Head of caudate nucleus (tissue), 42 donors: Measurements from ENCODE around the gene CA5B.
"Not testable (repeated sequence)": the region's sequence is repeated elsewhere in the genome, so short reads cannot be mapped to it uniquely, and the experiment has no call there.

ENCODE experiments used
- DNase-seq, 42 donors: peaks; one replicate each; pipeline versions ENCODE4 v3.0.0 to v3.0.0-alpha.2; 2020 to 2021; ENCODE audit warnings: mixed read lengths in 7 of 42
- intact Hi-C: fragments of 100-400 bp; cut with DNase I; formaldehyde crosslinking; loops from one replicate; pipeline ENCODE4 v1.15.0; 2022

Gene CA5B

DNA sequence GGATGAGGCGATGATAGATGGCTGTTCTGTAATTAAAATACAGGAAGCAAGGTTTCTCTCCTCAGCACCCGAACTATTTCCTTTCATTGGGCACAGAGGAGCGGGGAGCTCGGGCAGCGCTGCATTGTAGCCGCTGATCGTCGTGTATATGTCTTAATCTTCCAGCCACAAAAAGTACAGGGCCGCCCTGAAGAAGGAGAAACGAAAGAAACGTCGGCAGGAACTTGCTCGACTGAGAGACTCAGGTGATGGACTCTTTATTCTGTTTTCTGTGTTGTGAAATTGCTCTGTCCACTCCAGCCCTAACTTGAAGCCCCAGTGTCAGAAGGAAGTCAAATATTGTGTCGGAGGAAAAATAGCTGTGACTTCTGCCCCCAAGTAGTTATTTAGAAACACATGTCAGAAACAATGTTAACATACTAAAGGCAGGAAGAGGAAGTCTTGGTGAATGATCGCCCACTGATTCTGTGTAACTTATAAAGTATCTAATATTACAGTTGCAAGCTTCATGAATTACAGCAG is 52.8 kb downstream of the CA5B start:
- DNase-seq = peak in 2 of 42 donors; percentile 4 to 10
- intact Hi-C loops = loop anchor here (10.0 kb wide), 1 partner anchor 64 kb away; the partner anchor contains the start of gene AP1S2

DNA sequence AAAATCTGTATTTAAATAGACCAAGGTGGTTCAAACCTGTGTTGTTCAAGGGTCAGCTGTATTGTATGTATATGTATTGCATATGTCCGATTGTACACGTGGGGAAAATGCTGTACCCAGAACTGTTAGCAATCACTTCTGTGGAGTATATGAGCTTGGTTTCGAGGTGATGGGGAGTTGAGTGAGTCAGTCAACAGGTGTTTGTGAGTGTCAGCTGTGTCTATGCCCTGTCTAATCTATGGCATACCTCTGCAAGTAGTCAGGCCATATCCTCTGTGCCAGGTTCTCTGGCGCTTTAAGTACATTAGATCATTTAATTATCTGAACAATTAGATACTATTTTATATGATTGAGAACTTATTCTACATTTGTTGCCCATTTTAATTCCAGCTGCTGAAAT is 59.6 kb downstream of the CA5B start:
- intact Hi-C loops = loop anchor here (10.0 kb wide), 1 partner anchor 57 kb away; the partner anchor contains the start of gene AP1S2
- DNase-seq = no peak

DNA sequence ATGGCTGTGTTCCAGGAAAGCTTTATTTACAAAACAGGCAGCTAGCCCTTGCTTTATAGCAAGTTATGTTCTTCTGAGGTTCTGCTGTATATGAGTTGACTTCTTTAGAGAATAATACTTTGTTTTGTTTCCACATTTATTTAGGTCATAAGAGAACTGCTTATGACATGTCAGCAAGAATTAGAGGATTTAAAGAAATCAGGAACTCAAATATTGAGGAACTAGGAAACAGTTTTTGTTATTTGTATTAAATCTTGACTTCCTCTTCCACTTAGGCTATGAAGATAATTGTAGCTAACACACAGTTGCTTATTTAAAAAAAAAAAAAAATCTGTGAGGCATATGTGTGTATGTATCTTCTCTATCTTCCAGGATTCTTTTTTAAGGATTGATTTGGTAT is 66.5 kb downstream of the CA5B start:
- no peak for DNase-seq
- intact Hi-C loops = no loop called here

DNA sequence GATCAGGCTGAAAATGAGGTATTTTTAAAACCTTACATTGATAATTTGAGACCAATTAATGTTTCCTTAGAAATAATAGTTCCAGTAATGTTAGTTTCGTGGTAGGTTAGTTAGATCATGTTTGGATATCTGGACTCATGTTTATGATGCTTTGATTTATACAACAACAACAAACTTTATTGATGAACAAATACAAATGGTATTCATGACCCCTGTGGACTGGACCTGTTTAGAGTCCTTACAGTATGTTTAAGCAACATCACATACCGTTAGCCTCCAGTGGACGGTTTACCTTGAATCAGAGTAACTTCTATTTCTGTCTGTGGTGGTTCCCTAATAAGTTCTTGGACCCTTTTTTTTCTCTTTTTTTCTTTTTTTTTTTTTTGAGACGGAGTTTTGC is 70.2 kb downstream of the CA5B start:
- no peak for DNase-seq

DNA sequence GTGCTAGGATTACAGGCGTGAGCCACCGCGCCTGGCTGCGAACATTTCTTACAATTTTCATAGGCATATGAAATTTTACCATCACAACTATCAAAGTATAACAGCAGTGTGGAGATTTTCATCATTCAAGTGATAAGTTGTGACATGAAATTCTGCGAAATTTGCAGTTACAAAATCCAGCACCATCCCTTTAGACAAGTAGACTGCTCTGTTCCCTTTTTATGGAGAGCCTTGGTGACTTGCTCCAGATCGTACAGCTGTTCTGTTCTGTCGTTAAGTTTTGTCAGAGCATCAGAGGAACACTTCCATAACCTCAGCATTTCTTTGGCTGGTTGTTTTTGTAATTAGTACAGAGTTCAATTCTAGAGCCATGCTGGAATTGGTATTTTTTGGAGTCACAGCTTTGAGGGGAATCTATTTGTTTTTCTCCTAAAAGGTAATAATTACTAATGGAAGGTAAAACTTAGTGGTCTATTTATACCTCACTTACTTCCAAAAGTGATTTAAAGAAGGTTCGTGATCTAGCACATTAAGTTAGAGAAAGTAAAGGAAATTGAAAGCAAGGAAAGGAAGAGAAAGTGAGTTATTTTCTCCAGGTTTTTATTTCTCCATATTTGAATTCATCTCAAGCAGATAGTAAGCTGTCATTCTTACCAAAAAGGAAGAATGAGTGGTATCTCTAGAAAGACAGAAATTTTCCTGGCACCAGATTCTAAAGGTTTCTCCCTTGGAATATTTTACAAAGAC is 74.3 kb downstream of the CA5B start:
- intact Hi-C loops = no loop called here

More for the DNA sequence above, 70.2 kb downstream of the CA5B start:
- intact Hi-C loops = no loop called here

DNA sequence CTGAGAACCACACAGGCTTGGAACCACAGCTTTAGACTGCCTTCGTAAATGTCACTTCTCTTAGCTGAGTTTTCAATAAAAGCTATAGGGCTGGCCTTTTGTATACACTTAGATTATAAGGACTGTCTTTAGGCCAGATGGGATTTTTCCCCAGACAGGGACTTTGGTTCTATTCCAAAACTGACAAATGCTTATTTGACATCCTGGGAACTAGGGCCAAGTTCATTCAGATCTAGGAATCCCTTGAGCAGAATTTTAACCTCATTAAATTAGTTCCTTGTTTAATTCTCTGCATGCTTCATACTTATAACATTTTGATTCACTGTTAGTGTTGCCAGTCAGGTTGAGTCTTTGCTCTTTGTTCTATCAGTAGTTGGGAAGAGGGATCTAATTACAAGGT is 75.3 kb downstream of the CA5B start:
- intact Hi-C loops = no loop called here
- no peak for DNase-seq

More for the DNA sequence above, 74.3 kb downstream of the CA5B start:
- DNase-seq = no peak

DNA sequence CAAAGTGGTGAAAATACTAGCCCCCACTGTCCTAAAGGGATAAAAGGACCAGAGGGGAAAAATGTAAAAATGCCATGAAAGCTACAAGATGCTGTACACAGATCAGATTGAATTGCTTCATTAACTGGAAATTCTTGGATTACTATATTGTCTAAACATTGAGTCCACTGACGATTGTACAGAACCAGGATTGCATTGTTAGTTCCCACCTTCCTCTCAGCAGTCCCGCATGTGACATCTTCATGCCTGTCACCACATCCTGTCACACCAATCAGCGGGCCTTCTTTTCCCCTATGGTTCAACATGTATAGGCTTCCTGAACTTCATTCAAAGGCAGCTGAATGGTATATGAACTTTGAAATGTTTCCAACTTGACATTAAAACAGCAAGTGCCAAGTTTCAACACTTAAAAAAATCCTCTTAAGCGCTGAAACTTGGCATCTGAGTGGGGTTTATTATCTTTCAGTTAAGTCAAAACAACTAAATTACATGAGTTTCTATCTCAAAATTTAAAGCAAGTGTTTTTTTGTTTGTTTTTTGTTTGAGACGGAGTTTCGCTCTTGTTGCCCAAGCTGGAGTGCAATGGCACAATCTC is 76.8 kb downstream of the CA5B start:
- DNase-seq = no peak
- intact Hi-C loops = no loop called here

DNA sequence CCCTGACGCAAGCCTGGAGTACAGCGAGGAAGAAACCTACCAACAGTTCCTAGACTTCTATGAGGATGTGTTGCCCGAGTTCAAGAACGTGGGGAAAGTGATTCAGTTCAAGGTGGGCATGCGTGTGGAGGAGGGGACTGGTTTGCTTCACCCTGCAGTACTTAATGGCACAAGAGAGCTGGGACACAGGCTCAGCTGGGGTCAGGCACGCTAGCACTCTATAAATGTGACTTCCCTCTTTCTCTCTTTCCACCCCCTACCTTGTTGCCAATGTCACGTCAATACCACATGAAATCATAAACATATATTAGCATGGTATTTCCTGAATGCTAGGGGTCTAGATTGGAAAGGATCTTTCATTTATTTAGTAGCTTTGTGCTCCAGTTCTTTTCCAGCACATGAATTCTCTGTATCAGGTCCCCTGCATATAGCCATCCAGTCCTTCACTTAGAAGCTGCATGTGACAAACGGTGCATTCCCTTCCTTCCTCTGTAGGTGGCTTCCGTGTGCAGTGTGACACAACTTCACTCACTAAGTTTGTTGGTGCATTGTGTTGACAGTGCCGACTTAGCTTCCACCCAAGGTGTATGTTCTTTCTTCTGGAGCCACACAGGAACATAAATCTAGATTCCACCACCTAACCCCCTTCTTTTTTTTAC is 77.8 kb downstream of the CA5B start:
- intact Hi-C loops = no loop called here
- peak in 18 of 42 donors; percentile 2 to 46 (median 22) for DNase-seq

DNA sequence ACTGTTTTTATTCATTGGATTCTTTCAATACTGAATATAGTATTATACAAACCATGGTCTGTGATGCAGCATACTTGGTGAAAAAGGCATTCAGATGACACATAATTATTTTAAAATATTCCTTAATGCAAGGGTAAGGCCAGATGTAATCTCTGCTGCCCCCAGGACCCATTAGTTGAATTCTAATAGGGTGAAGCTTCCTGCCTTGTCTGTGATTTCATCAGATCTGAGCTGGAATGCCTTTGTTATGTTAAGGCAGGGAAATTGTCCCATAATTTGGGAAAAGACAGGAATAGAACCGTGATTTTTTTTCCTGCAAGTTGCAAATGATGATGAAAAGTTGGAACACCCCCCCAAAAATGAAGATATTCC is 78.4 kb downstream of the CA5B start:
- intact Hi-C loops = no loop called here

DNA sequence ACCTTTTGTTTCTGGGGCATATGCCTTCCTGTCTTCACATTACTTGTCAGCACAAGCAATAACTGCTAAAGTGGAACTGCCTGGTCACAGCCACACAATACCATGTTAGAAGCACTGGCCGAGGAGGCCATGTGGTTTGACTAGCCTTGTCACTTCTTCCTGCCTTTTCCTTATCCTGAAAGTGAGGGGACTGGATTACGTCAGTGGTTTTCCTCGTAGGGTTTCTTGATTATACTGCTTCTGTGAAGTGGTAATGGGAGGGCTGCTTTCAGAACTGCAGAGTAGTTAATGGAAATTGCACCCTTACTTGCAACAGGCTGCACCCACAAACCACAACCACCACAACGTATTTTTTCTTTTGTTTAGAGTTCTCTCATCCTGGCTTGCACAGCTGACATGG is 78.8 kb downstream of the CA5B start:
- no peak for DNase-seq
- intact Hi-C loops = no loop called here

More for the DNA sequence above, 78.4 kb downstream of the CA5B start:
- DNase-seq = no peak

DNA sequence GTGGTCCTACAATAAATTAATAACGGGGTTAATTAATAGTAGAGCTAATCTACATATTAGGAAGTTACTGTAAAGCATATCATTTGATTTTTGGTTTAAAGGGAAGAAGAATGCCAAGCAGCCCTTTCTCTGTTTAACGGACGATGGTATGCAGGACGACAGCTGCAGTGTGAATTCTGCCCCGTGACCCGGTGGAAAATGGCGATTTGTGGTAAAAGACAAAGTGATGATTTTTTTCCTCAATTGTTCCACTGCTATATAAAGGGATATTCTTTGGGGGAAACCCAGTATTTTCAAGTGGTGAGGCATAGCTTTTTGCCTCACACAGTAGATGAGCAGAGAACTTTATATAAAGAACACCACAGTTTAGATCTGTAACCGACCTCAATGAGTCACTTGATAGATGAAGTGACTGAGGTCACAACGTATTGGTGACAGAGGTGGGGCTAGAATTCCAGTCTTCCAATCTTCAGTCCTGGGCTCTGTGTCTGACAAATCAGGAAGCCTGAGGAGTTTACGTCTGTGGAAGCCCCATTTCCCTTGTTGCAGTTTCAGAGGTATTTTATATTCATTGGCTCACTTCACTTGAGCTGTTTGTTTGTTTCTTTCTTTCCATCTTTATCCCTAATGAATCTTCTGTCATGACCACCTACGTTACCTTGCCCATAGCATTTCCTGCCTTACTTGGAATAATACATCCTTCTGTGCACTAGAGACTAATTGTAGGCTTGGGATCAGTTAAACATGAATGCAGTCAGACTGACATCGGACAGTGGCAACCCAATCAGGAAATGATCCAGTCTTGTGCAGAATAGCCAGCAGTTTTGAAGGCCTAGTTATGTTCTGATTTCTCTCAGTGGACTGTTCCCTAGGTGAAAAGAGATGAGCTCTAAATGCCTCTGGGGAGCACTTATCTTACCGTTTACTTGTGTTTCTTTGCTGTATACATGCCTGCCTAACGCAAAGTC is 82.3 kb downstream of the CA5B start:
- peak in 1 of 42 donors; percentile 7 for DNase-seq
- intact Hi-C loops = no loop called here

DNA sequence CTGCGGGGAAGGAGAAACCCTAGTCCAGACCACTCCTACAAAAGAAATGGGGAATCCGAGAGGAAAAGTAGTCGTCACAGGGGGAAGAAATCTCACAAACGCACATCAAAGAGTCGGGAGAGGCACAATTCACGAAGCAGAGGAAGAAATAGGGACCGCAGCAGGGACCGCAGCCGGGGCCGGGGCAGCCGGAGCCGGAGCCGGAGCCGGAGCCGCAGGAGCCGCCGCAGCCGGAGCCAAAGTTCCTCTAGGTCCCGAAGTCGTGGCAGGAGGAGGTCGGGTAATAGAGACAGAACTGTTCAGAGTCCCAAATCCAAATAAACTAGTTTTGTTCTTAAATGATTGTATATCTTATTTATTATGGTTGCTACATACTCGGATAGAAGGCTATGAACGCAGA is 84.9 kb downstream of the CA5B start:
- no peak for DNase-seq
- intact Hi-C loops = no loop called here

DNA sequence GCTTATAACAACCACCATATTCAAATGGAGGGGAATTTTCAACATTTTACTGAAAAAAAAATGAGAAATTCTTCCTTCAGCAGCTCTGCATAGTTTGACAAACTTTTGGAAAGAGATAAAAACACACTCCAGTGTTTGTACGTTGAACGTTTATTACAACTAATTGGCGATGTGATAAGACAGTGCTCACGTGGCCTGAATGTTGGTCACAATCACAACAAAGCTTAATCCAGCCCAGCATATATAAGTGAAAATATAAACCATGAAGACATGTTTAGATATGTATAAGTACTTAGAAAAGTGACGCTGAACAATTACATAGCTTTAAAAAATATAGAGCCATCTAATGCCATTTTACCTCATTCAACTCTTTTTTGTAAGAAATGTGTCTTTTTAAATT is 87.9 kb downstream of the CA5B start:
- no peak for DNase-seq
- intact Hi-C loops = no loop called here

DNA sequence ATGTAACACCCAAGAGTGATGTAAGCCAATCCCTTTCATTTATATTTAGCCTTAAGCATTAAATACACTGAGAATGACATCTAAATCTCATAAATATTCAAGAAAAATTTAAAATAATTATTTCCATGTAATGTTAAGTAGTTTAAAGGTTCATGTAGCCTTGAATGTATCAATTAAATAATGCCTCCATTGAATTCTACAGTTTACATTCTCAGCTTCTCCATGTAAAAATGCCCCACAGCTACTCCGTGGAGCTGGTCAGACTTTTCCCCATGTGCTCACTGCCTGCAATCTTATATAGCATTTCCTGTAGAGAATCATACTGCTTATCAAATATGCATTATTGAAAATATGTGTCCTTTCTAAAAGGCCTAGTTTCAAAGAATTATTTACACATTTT is 91.1 kb downstream of the CA5B start:
- intact Hi-C loops = no loop called here
- DNase-seq = no peak

DNA sequence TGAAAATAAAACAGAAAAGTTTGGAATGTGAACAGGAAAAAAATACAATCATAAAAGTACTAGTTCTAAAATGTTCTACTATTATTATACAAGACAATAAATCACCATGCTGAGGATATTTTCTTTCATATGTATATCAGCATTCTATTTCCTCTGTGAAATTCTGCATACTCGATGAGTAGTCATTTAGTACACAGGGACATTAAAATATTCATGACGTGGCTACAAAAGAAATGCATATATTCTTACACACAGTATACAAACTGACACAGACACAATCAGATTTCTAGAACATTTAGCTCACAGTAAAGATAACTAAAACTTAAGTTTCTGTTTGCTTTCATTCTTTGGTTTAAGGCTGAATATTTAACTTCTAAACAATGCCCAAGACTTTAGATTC is 93.3 kb downstream of the CA5B start:
- intact Hi-C loops, DNase-seq: not testable (repeated sequence)

DNA sequence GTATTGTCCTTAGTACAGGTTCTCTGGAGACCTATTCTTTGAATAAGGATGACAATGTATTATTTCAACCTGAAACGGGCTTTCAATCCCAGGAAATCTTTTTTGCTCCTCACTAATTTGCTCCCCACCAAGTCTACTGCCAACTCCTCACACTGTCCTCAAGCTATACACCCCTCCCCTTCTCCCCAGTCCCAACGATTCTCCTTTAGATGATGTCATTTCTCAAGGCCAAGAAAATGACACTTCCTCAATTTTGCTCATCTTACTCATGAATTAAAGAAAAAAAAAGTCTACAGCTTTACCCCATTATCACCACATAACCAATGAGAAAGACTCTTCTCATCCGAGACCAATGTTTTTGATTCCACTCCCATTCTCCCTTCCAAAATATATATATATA is 96.0 kb downstream of the CA5B start:
- DNase-seq = no peak
- intact Hi-C loops = no loop called here

DNA sequence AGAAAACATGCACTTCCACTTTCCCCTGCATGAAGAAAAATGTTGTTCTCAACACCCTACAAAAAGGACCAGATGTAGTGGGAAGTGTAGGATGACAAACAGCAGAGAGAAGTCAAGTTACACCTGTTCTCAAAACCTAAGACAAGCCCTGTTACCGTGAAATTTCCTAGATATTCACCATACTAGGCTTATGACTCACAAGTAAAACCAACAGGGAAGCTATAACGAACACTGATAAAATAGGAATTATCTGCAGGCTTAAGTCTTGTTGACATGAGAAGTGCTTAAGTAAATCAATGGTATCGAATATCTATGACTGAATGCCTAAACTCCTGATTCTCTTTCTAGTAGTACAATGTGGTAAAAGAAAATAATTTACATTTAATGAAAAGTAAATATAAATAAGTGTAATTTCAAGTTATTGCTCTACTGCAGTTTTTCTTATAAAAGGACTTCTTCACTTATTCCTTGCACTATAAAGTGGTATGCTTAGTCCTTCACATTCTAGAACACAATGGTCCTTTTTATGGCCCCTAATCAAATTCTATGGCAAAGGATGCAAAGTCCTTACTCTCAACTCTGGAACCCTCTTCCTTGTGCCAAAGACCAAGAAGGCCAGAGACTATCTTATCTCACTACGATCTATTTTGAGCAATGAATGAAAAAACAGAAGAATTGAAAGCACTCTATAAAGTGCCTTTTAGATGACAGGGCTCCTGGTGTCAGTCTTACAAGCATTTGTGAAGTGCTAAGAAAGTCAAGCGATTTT is 96.9 kb downstream of the CA5B start:
- DNase-seq = no peak
- intact Hi-C loops = no loop called here
